Activated CD8-positive, alpha-beta T cell treated with anti-CD3 and anti-CD28 coated beads for 36 hours (primary cell): ENCODE results near the gene PSMA7. TPM values are rescaled to one million over a fixed set of nuclear protein-coding genes. Genes with fewer than 3 reads are reported as not detected.

ENCODE experiments used
- ATAC-seq: fragments of 200-7000 bp; cut with Tn5 transposase; one replicate; pipeline ENCODE4 v1.10.0; 2021; ENCODE audit warnings: mild to moderate bottlenecking, moderate library complexity
- CTCF ChIA-PET: fragments of 350-600 bp; sonication (Branson Sonifier 250); formaldehyde crosslinking; loops from one replicate; lab custom pipeline; 2021; ENCODE audit warnings: antibody characterized with exemption; lab: Charles Lee
- POLR2A ChIA-PET: fragments of 350-600 bp; sonication (Branson Sonifier 250); formaldehyde crosslinking; loops from one replicate; lab custom pipeline; 2021; ENCODE audit warnings: antibody characterized with exemption; lab: Charles Lee
- DNase-seq: peaks from one replicate; pipeline ENCODE4 v3.0.0-alpha.2; 2020
- H3K27ac Mint-ChIP-seq: one replicate; pipeline ENCODE4 v1.8.0; 2021; ENCODE audit warnings: mild to moderate bottlenecking, mixed read lengths
- H3K27me3 Mint-ChIP-seq: one replicate; pipeline ENCODE4 v1.8.0; 2021; ENCODE audit warnings: mixed read lengths
- H3K36me3 Mint-ChIP-seq: one replicate; pipeline ENCODE4 v1.8.0; 2021; ENCODE audit warnings: low read depth, mixed read lengths
- H3K4me1 Mint-ChIP-seq: one replicate; pipeline ENCODE4 v1.8.0; 2021; ENCODE audit warnings: low read depth, mixed read lengths
- H3K4me3 Mint-ChIP-seq: one replicate; pipeline ENCODE4 v1.8.0; 2021; ENCODE audit warnings: mild to moderate bottlenecking, moderate library complexity, mixed read lengths
- H3K9me3 Mint-ChIP-seq: one replicate; pipeline ENCODE4 v1.8.0; 2021; ENCODE audit warnings: mixed read lengths
- CTCF ChIP-seq: fragments of 200-600 bp; IDR thresholded peaks from one replicate; pipeline ENCODE4 v1.8.0; 2022; ENCODE audit warnings: antibody characterized with exemption, mild to moderate bottlenecking
- intact Hi-C: fragments of 100-400 bp; cut with micrococcal nuclease; formaldehyde crosslinking; loops from one replicate; pipeline ENCODE4 v1.10.0; 2022
- total RNA-seq, 2 experiments: library from RNA; stranded (reverse); gene quantifications; one replicate each; pipeline ENCODE4 v1.2.3, GENCODE V29; 2021

PSMA7 gene
- total RNA-seq, 2 experiments from 2014 or later, result 286 to 289 TPM

- no peaks in the 10 kb centered on the region for H3K9me3 Mint-ChIP-seq
- intact Hi-C loops, result no loop called here
- DNase-seq, result no peak
- ATAC-seq, result no peak
- CTCF ChIA-PET, result no interaction called here
- H3K27me3 Mint-ChIP-seq, result no peaks in the 10 kb centered on the region
- TF ChIP-seq CTCF, result no peak
- no peak overlapping the region for H3K27ac Mint-ChIP-seq
- peaks cover 17% of the 10 kb centered on the region for H3K36me3 Mint-ChIP-seq
- POLR2A ChIA-PET, result no interaction called here
- H3K4me1 Mint-ChIP-seq, result peaks cover 12% of the 10 kb centered on the region
- H3K4me3 Mint-ChIP-seq, result no peak overlapping the region
These were observed 19.7 kb upstream of the PSMA7 start for GRCh38 chr20:62162765-62163484.

- ChIA-PET CTCF (no interaction called here), POLR2A (no interaction called here)
- no peak overlapping the region for H3K27ac Mint-ChIP-seq
- intact Hi-C loops, result no loop called here
- DNase-seq (no peak), ATAC-seq (no peak)
- peaks cover 20% of the 10 kb centered on the region for H3K4me1 Mint-ChIP-seq
- no peak overlapping the region for H3K4me3 Mint-ChIP-seq
- no peaks in the 10 kb centered on the region for H3K9me3 Mint-ChIP-seq
- H3K36me3 Mint-ChIP-seq, result peaks cover 17% of the 10 kb centered on the region
- TF ChIP-seq CTCF, result no peak
- no peaks in the 10 kb centered on the region for H3K27me3 Mint-ChIP-seq
These were observed 18.2 kb upstream of the PSMA7 start for GRCh38 chr20:62161347-62161746.

GRCh38 chr20:62160876-62161275 lies 17.7 kb upstream of the PSMA7 start:
- intact Hi-C loops, result no loop called here
- ATAC-seq (no peak), DNase-seq (no peak)
- Mint-ChIP-seq H3K36me3 (peaks cover 17% of the 10 kb centered on the region), H3K27me3 (no peaks in the 10 kb centered on the region), H3K9me3 (no peaks in the 10 kb centered on the region), H3K4me3 (no peak overlapping the region), H3K4me1 (peaks cover 22% of the 10 kb centered on the region), H3K27ac (no peak overlapping the region)
- TF ChIP-seq CTCF, result no peak
- ChIA-PET CTCF (no interaction called here), POLR2A (no interaction called here)

GRCh38 chr20:62160253-62160652 lies 17.1 kb upstream of the PSMA7 start:
- ChIA-PET CTCF (no interaction called here), POLR2A (no interaction called here)
- no peak for DNase-seq
- intact Hi-C loops, result no loop called here
- Mint-ChIP-seq H3K9me3 (no peaks in the 10 kb centered on the region), H3K27ac (no peak overlapping the region), H3K4me1 (peaks cover 22% of the 10 kb centered on the region), H3K36me3 (peaks cover 13% of the 10 kb centered on the region), H3K4me3 (no peak overlapping the region), H3K27me3 (no peaks in the 10 kb centered on the region)
- ATAC-seq, result no peak
- TF ChIP-seq CTCF, result no peak

- peaks cover 13% of the 10 kb centered on the region for H3K36me3 Mint-ChIP-seq
- intact Hi-C loops, result no loop called here
- ChIA-PET CTCF (no interaction called here), POLR2A (no interaction called here)
- ATAC-seq, result peak; percentile 70
- no peaks in the 10 kb centered on the region for H3K27me3 Mint-ChIP-seq
- H3K9me3 Mint-ChIP-seq, result no peaks in the 10 kb centered on the region
- no peak overlapping the region for H3K4me3 Mint-ChIP-seq
- no peak overlapping the region for H3K27ac Mint-ChIP-seq
- peaks cover 22% of the 10 kb centered on the region for H3K4me1 Mint-ChIP-seq
- TF ChIP-seq CTCF, result no peak
- DNase-seq, result peak; percentile 86
These were observed 16.6 kb upstream of the PSMA7 start for GRCh38 chr20:62159839-62160238.
